GM12892 (cell line): Measurements from ENCODE around the gene CLCNKA.

Source experiments
- POLR2A ChIP-seq: IDR thresholded peaks from 2 replicates; pipeline ENCODE4 v1.6.1; 2011; ENCODE audit warnings: low read depth, low read length, control low read depth
- POLR2AphosphoS5 ChIP-seq: IDR thresholded peaks from 2 replicates; pipeline ENCODE4 v1.6.1; 2011; ENCODE audit warnings: low read depth, low read length, control low read depth

- no peak for TF ChIP-seq POLR2A
- TF ChIP-seq POLR2AphosphoS5: no peak
Observed at GRCh38 chr1:15972409-15972808, 49.4 kb upstream of the CLCNKA start.
